AG09309 (cell line): ENCODE data around the gene ERVMER34-1.
A peak's percentile ranks its signal among the peaks of the same experiment; 100 is the strongest.

Experiments used
- DNase-seq: peaks from one replicate; pipeline ENCODE4 v3.0.0-alpha.2; 2010; ENCODE audit warnings: low read depth
- H3K4me3 ChIP-seq: 2 replicates; pipeline ENCODE4 v1.5.1; 2011; ENCODE audit warnings: mild to moderate bottlenecking, low read depth, low read length, moderate library complexity; ENCODE audit not compliant: control insufficient read depth
- TF ChIP-seq, protein P1 (sequence below): IDR thresholded peaks from 2 replicates; pipeline ENCODE4 v1.5.1; 2011; ENCODE audit warnings: mild to moderate bottlenecking, low read depth, low read length, inconsistent platforms; ENCODE audit not compliant: insufficient read depth, control insufficient read depth; ENCODE audit errors: missing control alignments

ERVMER34-1 gene

DNA sequence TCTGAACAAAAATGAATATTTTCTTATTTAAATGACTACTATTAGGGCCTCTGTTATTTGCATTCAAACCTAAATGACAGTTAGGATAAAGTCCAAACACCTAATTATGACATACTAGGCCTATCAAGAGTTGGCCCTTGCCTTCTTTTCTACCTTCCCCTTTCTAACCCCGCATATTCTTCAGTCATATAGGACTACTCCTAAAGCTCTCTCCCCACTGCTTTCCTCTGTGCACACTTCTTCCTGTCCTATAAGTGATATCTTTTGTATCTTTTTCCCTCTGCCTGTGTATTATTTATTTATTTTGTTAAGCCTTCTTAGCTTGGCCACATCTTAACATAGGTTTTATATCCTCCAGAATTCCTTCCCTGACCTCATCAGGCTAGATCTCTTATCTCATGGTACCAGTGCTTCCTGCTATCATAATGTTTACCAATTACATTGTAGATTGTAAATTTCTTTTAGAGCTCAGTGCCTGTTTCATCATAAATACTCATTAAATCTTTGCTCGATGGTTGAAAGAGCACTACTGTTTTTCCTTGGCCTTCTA lies 22.5 kb downstream of the ERVMER34-1 start:
- DNase-seq: no peak
- TF ChIP-seq, protein P1, sequence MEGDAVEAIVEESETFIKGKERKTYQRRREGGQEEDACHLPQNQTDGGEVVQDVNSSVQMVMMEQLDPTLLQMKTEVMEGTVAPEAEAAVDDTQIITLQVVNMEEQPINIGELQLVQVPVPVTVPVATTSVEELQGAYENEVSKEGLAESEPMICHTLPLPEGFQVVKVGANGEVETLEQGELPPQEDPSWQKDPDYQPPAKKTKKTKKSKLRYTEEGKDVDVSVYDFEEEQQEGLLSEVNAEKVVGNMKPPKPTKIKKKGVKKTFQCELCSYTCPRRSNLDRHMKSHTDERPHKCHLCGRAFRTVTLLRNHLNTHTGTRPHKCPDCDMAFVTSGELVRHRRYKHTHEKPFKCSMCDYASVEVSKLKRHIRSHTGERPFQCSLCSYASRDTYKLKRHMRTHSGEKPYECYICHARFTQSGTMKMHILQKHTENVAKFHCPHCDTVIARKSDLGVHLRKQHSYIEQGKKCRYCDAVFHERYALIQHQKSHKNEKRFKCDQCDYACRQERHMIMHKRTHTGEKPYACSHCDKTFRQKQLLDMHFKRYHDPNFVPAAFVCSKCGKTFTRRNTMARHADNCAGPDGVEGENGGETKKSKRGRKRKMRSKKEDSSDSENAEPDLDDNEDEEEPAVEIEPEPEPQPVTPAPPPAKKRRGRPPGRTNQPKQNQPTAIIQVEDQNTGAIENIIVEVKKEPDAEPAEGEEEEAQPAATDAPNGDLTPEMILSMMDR: no peak
- H3K4me3 ChIP-seq: no peak overlapping the region

DNA sequence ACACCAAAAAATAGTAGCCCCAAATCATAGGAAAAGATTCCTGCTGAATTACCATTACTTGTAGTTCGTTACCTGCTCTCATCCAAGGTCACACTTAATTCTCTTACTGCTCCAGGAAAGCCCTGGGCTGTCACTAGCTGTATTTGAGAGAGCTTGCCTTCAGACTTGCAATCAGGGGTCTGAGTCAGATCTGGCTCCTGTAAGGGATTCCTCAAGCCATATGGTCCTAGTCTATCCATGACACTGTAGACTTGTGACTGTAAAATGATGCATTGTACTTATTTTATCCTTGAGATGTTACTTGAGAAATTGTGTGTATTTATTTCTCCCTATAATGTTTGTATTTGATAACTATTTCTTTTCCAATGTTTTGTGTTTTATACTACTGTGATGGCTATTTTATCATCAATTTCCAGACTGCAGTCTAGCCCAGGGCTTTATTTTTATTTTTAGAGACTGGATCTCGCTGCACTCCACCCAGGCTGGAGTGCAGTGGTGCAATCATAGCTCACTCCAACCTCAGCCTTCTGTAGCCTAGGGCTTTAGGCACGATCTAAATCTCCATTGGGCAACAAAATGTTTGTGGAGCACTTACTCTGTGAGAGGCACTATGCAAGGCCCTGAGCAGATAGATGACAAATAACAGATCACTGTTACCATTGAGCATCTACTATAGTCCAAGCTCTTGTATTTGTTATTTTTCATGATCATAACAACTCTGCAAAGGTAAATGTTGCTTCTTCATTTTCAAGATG lies 24.2 kb downstream of the ERVMER34-1 start:
- no peak for DNase-seq
- H3K4me3 ChIP-seq: no peak overlapping the region
- TF ChIP-seq, protein P1: no peak

DNA sequence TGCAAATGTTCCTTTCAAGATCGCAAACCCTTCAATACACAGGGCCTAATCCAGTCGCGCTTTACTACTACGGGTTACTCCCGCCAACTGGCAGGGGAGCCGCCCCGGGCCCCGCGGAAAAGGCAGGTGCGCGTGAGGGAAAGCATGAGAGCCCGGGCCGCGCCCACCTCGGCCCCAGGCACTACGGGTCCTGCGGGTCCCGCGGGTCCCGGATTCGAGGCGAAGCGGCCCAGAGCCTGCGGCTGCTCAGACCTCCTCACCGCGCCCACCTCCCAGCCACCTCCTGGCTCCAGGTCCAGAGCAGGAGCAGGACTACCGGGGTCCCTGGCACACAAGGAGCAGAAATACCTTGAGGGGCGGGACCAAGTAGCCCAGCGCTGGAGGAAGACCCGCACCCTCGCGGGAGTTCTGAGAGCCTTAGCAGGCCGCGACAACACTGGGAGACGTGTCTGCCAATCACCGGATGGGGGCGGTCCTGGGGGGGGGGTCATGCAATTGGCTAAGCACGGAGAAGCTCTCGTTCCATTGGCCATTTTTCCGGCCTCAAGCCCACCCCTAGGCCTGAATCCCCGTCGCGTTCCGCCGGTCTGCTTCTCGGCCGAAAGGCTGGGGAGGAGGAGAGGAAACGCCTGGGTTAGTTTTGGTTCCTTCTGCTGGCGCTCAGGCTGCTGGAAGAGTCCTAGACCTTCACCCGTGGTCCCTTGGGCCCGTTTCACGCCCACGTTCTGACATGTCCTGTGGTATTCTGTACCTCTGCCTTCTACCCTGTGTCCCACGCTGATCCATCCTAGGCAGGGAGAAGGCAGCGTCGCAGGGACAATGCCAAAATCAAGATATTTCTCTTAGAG lies 29.0 kb downstream of the ERVMER34-1 start:
- peak overlapping the region; percentile 78 for H3K4me3 ChIP-seq
- peak; percentile 87 for DNase-seq
- TF ChIP-seq, protein P1: no peak

DNA sequence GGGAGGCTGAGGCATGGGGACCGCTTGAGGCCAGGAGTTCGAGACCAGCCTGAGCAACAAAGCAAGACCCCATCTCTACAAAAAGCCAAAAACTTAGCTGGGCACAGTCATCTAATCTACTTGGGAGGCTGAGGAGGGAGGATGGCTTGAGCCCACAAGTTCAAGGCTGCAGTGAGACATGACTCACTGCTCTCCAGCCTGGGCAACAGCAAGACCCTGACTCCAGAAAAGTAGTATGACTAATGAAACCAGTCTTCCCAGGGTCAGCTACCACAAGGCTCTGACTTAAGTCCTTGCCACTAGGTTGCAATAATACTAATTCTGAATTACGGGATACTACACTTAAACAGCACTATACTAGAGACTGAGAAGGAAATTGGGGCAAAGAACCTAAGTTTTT lies 33.1 kb downstream of the ERVMER34-1 start:
- DNase-seq: no peak
- TF ChIP-seq, protein P1: no peak
- H3K4me3 ChIP-seq: no peak overlapping the region

DNA sequence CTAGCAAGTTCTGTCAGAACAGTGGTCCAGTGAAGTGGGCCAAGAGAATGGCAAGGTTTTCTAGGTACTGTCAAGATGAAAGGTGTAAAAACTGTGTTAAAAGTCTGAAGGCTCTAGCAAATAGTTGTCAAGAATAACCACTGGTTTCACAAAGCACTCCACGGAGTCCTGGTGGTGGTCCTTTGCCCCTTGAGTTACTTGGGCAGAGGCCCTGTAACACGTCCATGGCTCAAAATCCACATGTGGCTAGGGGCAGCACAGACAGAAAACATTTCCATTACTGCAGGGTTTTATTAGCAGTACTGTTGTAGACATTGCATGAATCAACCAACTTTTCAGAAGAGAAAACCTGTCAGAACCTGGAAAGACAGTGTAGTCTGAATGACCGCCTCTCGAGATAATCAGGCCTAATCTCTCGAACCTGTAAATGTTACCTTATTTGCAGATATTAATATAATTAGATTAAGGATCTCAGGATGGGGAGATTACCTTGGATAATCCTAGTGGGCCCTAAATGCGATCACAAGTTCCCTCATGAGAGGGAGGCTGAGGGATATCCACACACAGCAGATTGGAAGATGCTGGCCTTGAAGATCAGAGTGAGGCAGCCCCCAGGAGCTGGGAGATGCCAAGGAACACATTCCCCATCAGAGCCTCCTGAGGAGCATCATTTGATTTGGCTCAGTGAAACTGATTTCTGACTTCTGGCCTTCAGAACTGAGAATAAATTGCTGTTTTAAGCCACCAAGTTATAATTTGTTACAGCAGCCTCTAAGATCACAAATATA lies 34.7 kb downstream of the ERVMER34-1 start:
- DNase-seq: no peak
- TF ChIP-seq, protein P1: no peak
- no peak overlapping the region for H3K4me3 ChIP-seq

DNA sequence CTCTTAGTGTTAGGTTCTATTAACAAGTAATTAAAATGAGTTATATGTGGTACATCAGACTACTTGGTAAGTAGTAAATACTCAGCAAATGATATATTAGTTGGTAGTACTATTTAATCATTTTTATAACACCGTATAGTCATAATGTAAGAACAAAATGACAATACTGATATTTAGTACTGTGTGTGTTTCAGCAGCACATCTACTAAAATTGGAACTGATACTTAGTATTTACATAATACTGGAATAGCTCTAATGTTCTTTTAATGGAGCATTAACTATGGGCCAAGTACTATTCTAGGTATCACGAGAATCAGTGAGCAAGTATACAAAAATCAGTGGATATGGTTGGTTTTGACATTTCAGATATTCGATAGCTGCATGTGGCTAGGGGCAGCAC lies 35.3 kb downstream of the ERVMER34-1 start:
- no peak for DNase-seq
- TF ChIP-seq, protein P1: no peak
- H3K4me3 ChIP-seq: no peak overlapping the region
